HG03442 (cell line): ENCODE data around the gene NUSAP1.
A peak's percentile ranks its signal among the peaks of the same experiment; 100 is the strongest.
"Not testable (repeated sequence)": the region's sequence is repeated elsewhere in the genome, so short reads cannot be mapped to it uniquely, and the experiment has no call there.

ENCODE experiments used
- ATAC-seq: cut with Tn5 transposase; IDR thresholded peaks from one replicate; pipeline ENCODE4 v1.9.1; 2021; ENCODE audit warnings: mild to moderate bottlenecking, moderate library complexity; ENCODE audit not compliant: unreplicated experiment

Gene NUSAP1

GRCh38 chr15:41332194-41333025, at the start of gene NUSAP1, which contains the start of gene OIP5:
Gene NUSAP1 (plus strand): TSS chr15:41332881. CDS start chr15:41332958, 77 bp downstream.
Gene OIP5 (minus strand): TSS chr15:41332591. CDS start chr15:41332561, 30 bp downstream.
- peak; percentile 87 for ATAC-seq

- not testable (repeated sequence) for ATAC-seq
Measured at GRCh38 chr15:41282980-41283652, 49.6 kb upstream of the NUSAP1 start.

GRCh38 chr15:41283653-41284426, 48.8 kb upstream of the NUSAP1 start:
- peak; percentile 95 for ATAC-seq

DNA sequence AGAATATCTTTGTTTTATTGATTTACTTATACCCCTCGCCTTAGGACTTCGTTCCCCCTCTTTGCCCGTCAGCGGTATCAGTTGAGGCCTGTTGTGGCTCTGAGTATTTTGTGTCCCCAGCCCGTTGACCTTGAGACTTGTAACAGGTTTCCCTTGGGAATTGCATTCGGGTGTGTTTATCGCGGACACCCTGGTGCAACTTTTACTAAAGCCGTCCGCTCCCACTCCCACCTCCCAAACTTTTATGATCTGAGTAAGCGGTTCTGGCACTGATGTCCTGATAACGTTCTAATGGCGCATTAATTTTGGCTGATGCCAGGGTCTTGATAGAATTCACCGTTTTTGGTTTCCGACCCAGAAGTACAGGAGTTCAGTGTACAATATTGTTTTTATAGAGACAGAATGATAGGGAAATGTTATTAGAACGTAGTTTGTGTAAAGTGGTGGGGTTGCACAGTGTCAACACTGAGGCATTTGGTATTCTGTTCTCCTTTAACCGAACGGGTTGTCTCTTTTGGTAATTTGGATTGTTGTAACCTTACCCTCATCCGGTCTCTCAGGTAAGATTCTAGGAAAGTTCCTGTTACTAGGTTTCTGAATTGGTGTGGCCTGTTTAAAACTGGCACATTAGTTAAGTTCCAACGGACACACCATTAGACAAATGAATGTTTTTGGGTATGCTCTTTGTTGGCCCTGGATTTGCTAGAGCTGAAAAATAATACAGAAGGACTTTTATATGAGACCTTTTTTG, 48.1 kb upstream of the NUSAP1 start:
- ATAC-seq: no peak

- ATAC-seq: no peak
Measured at GRCh38 chr15:41285285-41285684, 47.4 kb upstream of the NUSAP1 start.

DNA sequence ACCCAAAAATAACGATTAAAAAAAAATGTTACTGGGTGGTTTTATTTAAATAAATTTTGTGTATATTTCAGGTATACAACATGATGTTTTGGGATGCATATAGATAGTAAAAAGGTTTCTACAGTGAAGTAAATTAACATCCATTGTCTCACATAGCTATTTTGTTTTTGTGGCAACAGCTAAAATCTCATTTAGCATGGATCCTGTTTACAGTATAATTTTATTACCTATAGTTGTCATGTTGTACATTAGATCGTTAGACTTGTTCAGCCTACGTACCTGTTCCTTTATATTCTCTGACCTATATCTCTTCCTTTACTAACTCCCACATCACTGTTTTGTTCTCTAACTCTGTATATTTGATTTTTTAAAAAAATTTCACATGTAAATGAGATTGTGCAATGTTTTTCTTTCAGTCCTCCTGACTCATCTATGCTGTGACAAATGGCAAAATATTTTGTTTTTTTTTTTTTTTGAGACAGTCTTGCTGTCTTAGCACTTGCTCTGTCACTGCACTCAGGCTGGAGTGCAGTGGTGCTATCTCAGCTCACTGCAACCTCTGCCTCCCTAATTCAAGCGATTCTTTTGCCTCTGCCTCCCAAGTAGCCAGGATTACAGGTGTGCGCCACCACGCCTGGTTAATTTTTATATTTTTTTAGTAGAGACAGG, 45.9 kb upstream of the NUSAP1 start:
- no peak for ATAC-seq

- no peak for ATAC-seq
Measured at GRCh38 chr15:41288464-41288863, 44.2 kb upstream of the NUSAP1 start.

- no peak for ATAC-seq
Measured at GRCh38 chr15:41289953-41290352, 42.7 kb upstream of the NUSAP1 start.

GRCh38 chr15:41291065-41291631, 41.5 kb upstream of the NUSAP1 start:
- ATAC-seq: no peak

GRCh38 chr15:41292521-41292920, 40.2 kb upstream of the NUSAP1 start:
- no peak for ATAC-seq

GRCh38 chr15:41301139-41301538, 31.5 kb upstream of the NUSAP1 start:
- not testable (repeated sequence) for ATAC-seq

DNA sequence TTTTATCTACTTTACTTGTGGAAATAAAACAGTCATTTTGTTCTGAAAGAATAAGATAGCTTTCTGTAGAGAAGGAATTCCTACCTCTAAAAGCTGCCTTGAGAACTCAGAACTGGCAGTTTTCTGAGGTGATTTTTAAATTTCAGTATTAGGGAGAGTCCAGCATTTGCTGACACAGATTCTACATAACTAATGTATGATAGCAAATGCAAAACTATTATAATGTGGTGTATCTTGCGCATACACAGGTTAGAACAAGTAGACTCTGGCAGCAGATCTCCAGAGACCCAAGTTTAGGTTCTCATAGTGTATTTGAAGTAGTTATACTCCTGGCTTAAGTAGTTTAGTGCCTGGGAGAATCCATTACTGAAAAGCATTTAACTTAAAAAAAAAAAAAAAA, 31.1 kb upstream of the NUSAP1 start:
- no peak for ATAC-seq

GRCh38 chr15:41304149-41304770, 28.4 kb upstream of the NUSAP1 start:
- no peak for ATAC-seq

DNA sequence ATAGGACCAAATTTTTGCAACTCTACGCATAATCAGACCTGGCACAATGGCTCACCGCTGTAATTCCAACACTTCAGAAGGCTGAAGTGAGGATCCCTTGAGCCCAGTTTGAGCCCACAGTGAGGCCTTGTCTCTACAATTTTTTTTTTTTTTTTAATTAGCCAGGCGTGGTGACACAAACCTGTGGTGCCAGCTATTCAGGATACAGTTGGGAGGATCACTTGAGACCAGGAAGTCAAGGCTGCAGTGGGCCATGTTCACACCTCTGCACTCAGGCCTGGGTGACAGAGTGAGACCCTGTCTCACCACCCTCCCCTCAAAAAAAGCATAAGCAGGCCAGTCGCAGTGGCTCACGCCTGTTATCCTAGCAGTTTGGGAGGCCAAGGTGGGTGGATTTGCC, 25.0 kb upstream of the NUSAP1 start:
- ATAC-seq: no peak

- ATAC-seq: no peak
Measured at GRCh38 chr15:41309226-41309905, 23.3 kb upstream of the NUSAP1 start.

- not testable (repeated sequence) for ATAC-seq
Measured at GRCh38 chr15:41320805-41321330, 11.8 kb upstream of the NUSAP1 start.

DNA sequence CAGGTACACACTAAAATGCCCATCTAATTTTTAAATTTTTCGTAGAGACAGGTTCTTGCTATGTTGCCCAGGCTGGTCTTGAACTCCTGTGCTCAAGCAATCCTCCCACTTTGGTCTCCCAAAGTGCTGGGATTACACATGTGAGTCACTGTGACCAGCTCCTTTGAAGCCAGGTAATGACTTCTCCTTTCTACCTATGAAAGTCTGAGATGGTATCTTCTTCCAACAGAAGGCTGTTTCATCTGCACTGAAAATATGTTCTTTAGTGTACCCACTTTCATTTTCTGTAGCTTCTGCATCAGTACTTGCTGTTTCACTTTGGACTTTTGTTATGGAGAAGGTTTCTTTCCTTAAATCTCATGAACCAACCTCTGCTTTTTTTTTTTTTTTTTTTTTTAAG, 9.1 kb upstream of the NUSAP1 start:
- ATAC-seq: no peak

- ATAC-seq: no peak
Measured at GRCh38 chr15:41331281-41331680, 1.4 kb upstream of the NUSAP1 start.

DNA sequence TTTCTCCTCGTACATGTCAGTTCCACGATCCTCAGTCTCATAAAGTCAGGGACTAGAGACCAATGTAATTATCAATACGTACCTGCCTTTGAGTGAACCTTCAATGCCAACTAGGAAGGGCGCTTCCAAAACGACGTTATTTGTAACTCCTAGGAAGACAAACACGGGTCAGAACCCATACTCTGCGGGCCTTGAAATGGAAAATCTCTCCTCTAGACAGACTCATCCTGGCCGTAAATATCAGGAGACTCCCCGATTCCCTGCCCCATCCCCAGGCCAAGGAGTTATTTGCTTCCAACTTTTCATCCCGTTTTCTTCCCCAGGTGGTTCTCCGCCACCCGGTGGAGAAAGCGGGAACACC, 868 bp upstream of the NUSAP1 start:
- no peak for ATAC-seq
